Measurements from ENCODE around the gene BUB1.

DNA sequence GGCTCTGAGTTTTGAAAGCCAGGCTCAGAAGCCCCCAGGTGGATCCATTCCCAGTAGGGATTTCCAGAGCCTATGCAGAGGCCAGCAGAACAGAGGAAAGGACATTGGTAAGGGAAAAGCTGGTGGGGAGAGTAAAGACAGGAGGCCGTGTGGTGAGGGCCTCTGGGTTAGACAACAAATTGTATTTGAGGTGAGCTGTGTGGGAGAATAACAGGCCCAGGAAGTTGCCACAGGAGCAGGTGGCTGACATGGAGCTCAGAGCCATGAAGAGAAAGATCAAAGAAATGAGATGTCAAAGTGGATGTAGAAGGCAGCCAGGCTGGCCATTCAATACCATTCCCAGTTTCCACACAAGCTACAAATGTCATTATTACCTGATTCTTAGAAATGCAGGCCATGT lies 8.8 kb downstream of the BUB1 start:
- TF ChIP-seq, protein P1, sequence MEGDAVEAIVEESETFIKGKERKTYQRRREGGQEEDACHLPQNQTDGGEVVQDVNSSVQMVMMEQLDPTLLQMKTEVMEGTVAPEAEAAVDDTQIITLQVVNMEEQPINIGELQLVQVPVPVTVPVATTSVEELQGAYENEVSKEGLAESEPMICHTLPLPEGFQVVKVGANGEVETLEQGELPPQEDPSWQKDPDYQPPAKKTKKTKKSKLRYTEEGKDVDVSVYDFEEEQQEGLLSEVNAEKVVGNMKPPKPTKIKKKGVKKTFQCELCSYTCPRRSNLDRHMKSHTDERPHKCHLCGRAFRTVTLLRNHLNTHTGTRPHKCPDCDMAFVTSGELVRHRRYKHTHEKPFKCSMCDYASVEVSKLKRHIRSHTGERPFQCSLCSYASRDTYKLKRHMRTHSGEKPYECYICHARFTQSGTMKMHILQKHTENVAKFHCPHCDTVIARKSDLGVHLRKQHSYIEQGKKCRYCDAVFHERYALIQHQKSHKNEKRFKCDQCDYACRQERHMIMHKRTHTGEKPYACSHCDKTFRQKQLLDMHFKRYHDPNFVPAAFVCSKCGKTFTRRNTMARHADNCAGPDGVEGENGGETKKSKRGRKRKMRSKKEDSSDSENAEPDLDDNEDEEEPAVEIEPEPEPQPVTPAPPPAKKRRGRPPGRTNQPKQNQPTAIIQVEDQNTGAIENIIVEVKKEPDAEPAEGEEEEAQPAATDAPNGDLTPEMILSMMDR (IDR thresholded peaks at IDR 0.05), result no peak
- no peak for TF ChIP-seq PHF8 (IDR thresholded peaks at IDR 0.05; ENCODE audit: borderline replicate concordance, low read depth)
- no peak for TF ChIP-seq CHD2 (IDR thresholded peaks at IDR 0.05; ENCODE audit: low read length, partially characterized antibody)
- no peak for TF ChIP-seq KDM1A (IDR thresholded peaks at IDR 0.05; ENCODE audit: low read depth)
- TF ChIP-seq NPAS2 (CRISPR knock-in tag; IDR thresholded peaks at IDR 0.05; ENCODE audit: borderline replicate concordance), result no peak
- no peak for TF ChIP-seq KDM5A (IDR thresholded peaks at IDR 0.05)
- no peak for TF ChIP-seq POLR2A (IDR thresholded peaks at IDR 0.05; ENCODE audit: low read length)
- TF ChIP-seq BHLHE40 (IDR thresholded peaks at IDR 0.05; ENCODE audit: low read depth, low read length), result no peak
- TF ChIP-seq ZFP36 (IDR thresholded peaks at IDR 0.05; ENCODE audit: borderline replicate concordance, partially characterized antibody), result no peak
- TF ChIP-seq MYC (IDR thresholded peaks at IDR 0.05; ENCODE audit: borderline replicate concordance, low read length), result no peak
- TF ChIP-seq, protein P2, sequence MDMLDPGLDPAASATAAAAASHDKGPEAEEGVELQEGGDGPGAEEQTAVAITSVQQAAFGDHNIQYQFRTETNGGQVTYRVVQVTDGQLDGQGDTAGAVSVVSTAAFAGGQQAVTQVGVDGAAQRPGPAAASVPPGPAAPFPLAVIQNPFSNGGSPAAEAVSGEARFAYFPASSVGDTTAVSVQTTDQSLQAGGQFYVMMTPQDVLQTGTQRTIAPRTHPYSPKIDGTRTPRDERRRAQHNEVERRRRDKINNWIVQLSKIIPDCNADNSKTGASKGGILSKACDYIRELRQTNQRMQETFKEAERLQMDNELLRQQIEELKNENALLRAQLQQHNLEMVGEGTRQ (IDR thresholded peaks at IDR 0.05), result no peak
- TF ChIP-seq RCOR1 (IDR thresholded peaks at IDR 0.05; ENCODE audit: low read depth, low read length), result no peak
- TF ChIP-seq, protein P3, sequence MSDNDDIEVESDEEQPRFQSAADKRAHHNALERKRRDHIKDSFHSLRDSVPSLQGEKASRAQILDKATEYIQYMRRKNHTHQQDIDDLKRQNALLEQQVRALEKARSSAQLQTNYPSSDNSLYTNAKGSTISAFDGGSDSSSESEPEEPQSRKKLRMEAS (IDR thresholded peaks at IDR 0.05), result no peak

Measured in A549 (cell line).